HG03135 (cell line): ENCODE measurements around the gene ANKFN1.

ENCODE experiments used
- ATAC-seq: cut with Tn5 transposase; IDR thresholded peaks from one replicate; pipeline ENCODE4 v1.9.1; 2021; ENCODE audit warnings: mild to moderate bottlenecking, moderate library complexity; ENCODE audit not compliant: unreplicated experiment

ANKFN1 gene

GRCh38 chr17:56548661-56549060 lies 395.4 kb downstream of the ANKFN1 start:
- no peak for ATAC-seq

- no peak for ATAC-seq
Observed at GRCh38 chr17:56549501-56549900, 396.2 kb downstream of the ANKFN1 start.

GRCh38 chr17:56557682-56558081 lies 404.4 kb downstream of the ANKFN1 start:
- ATAC-seq, result no peak

- ATAC-seq, result no peak
Observed at GRCh38 chr17:56558088-56558487, 404.8 kb downstream of the ANKFN1 start.
